Activated gamma-delta T cell treated with Interleukin-2 at 50 U/mL for 16 hours (primary cell): Measurements from ENCODE around the gene TEAD4.
A peak's percentile ranks its signal among the peaks of the same experiment; 100 is the strongest.

Experiments
- DNase-seq: peaks from one replicate; pipeline ENCODE4 v3.0.0-alpha.2; 2020

TEAD4 gene

DNA sequence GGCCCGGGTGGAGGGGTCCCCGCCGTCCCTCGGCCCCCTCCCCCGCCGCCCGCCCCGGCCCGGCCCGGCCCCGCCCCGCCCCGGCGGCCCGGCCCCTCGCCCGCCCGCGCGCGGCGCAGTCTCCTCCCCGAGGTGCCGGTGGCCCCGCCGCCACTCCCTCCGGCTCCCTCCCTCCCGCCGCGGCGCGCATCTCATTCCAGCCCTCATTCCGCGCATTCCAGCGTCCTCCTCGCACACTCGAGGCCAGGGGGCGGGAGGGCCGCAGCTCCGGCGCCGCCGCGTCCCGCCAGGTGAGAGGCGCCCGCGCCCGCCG is at the start of gene TEAD4:
Gene TEAD4 (plus strand): TSS at position 206 of the 313 bp plus-strand sequence.
- no peak for DNase-seq

DNA sequence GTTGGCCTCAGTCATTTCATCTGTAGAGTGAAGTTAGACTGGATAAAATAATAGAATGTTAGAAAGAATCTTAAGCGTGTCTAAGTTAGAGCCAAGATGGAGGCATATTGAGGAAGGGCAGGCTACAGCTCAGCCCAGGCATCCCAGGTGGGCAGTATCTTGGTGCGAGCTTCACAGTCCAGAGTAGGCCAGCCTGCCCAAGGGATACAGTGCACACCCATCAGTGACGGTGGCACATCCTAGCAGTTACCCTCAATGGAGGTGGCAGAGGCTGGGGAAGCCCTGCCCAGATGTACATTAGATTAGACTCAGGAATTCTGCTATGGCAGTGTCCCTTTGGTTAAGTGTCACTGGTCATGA is 47.0 kb upstream of the TEAD4 start:
- DNase-seq, result no peak

DNA sequence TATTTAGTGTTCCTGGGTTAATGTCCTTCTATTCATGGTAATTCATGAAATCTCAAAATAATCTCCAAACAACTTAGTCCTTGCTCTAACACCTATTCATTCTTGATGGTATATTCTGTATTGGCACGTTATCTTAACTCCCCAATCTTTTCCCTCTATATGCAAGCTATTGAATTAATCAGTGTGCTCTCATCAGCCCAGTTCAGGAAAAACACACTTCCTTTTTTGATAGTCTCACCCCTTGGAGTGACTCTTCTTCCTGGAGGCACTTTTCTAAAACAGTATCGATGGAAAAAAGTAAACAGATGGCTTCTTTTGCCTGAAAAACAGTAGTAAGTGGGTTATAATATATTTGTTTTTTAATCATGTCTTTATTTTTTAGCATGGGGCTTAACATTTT is 39.9 kb upstream of the TEAD4 start:
- DNase-seq, result no peak

DNA sequence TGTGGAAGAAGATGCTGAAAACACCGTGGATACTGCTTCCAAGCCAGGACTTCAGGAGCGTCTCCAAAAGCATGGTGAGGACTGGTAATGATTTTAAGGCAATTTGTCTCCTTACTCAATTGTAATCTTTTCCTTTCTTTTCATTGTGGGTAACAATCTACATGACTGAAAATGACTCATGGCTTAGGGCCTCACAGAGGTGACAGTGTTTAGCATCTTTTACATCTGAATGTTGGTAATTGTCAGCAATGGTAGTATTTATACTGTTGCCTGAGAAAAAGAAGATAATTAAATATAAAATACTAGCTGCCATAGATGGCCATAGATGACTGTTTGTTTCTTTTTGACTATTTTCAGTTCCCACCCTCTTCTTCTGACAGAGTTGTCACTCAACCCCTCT is 36.9 kb upstream of the TEAD4 start:
- no peak for DNase-seq

GRCh38 chr12:2923057-2923456 is 36.1 kb upstream of the TEAD4 start:
- no peak for DNase-seq

DNA sequence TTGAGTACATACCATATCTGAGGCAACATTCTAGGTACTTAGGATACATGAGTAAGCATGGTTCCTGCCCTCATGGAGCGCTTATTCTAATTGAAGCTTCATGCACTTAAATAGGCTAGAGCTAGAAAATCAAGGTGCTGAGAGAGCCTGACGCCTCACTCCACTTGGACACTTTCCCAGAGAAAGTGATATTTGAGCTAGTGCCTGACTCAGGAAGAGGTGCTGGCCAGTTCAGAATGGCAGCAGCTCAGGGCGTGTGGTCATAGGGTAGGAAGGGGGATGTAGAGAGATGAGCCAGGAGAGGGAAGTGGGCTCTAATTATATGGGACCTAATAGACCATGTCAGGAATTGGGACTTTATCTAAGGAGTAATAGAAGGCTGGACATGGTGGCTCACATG is 35.2 kb upstream of the TEAD4 start:
- no peak for DNase-seq

DNA sequence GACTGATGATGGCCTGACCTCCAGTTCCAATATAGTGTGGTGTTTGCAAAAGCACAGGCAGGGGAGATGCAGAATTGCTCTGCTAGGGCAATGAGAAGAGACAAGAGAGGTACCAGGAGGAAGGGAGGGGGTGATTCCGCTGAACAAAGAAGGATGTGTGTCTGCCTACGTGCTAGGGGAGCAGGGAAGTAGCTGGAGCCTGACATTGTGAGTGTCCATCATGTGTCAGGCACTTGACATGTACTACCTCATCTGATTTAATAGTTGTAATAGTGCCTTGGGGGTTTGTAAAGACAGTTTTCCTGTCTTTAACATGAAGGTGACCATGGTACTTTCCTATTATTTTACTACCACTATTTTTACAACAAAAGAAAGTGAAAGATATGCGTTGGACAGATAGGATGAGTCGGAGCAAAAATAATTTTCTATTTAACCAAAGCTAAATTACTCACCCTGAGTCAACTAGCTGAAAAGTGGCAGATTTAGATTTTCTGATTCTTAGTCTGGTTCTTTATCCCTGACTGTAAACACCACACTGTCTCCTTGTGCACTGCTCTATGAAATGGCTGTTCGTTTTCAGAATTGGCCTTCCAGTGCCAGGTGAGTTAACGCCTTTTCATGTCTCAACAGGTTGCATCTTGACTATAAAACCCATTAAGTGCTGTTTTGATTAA is 33.7 kb upstream of the TEAD4 start:
- no peak for DNase-seq

DNA sequence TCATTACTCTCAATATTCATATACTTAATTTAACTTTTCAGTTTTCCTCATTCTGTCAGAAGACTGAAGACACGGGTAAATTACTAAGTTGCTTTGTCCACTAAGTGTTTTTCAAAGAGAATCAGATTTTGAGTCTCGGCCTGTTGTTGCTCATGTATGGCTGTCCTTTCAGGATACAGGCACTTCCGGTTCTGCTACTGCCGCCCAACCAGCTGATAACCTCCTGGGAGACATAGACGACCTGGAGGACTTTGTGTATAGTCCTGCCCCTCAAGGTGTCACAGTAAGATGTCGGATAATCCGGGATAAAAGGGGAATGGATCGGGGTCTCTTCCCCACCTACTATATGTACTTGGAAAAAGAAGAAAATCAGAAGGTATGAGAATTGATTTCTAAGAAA is 28.3 kb upstream of the TEAD4 start:
- no peak for DNase-seq

- DNase-seq, result no peak
Measured at GRCh38 chr12:2933586-2933985, 25.6 kb upstream of the TEAD4 start.

DNA sequence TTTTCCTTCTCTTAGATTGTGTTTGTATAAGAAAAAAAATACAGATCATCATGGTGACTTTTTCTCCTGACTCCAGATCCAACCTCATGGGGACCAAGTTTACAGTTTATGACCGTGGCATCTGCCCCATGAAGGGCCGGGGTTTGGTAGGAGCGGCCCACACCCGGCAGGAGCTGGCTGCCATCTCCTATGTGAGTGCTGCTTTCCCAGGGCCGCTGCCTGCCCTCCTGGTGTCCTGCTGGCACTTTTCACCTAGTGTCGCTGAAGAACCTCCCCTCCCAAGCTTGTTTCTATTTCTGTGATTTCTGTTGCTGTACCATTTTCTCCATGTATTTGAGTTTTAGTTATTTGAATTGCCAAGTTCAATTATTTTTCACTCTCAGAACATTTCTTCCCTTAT is 24.8 kb upstream of the TEAD4 start:
- DNase-seq, result no peak

DNA sequence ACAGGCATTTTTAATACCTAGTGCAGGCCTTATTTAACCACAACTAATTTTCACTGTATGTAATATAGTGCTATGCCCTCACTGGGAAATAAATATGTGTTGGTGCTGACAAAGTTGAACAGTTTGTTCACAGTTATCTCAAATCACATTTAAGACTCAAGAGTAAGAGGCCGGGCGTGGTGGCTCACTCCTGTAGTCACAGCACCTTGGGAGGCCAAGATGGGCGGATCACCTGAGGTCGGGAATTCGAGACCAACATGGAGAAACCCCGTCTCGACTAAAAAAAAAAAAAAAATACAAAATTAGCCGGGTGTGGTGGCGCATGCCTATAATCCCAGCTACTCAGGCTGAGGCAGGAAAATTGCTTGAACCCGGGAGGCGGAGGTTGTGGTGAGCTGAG is 22.9 kb upstream of the TEAD4 start:
- DNase-seq, result no peak

DNA sequence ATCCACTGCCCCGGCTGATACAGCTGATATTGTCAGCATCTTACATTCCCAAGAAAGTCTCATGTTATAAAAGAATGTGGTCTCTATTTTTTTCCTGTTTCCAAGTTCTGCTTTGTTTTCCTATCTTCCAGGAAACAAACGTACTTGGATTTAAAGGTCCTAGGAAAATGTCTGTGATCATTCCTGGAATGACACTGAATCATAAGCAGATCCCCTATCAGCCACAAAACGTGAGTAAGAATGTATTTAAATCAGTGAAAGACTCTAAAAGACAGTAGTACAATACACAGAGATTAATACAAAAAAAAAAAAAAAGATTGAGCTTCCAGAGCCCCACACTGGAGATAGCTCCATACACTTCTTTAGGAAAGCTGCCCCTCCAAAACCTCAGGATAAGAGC is 21.7 kb upstream of the TEAD4 start:
- DNase-seq, result no peak

DNA sequence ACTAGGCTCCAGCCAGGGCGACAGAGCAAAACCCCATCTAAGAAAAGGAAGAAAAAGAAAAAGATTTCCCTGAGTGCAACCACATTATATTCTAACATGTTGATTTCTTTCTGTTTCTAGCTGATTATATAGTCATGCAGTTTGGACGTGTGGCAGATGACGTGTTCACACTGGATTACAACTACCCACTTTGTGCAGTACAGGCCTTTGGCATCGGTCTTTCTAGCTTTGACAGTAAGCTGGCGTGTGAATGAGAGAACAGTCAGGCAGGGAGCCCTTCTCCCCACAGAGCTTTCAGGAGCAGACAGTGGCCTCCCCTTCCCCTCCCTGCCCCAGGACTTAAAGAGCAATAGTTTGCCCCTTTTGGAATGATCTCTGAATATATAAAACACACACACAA is 20.0 kb upstream of the TEAD4 start:
- DNase-seq, result no peak

DNA sequence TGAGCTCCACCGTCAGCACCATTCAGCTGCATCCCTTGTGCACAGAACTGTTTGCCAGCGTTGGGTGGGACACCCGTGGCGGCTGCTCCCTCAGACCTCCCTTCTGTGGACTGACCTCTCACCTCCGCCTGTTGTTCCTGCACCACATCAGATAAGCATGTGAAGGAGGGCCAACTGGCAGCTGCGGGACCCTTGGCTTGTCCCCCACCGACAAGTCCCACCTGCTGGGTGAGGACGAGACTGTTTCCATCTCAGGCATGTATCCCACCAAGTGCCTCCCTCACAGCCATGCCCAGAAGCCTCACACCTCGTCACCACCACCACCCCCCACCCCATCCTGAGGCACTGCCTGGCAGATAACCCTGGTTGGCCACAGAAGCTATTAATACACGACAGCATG is 18.6 kb upstream of the TEAD4 start:
- DNase-seq, result no peak

DNA sequence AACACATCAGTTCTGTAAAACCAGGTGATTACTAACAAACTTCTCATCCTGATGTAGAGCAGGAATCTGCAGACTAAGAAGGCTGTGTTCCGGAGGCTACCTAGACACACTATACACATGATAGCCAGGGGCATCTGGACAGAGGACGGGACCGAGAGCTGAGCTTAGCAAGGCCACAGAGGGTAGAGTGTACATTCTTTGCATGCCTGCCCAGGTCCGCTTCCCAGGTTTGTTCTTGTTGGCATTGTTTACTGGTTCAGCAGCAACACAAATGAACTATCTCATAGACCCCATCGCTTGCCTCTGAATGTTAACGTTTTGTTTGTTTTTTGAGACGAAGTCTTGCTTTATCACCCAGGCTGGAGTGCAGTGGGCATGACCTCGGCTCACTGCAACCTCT is 17.7 kb upstream of the TEAD4 start:
- no peak for DNase-seq

- DNase-seq, result peak; percentile 30
Measured at GRCh38 chr12:2944401-2945047, 14.7 kb upstream of the TEAD4 start.

DNA sequence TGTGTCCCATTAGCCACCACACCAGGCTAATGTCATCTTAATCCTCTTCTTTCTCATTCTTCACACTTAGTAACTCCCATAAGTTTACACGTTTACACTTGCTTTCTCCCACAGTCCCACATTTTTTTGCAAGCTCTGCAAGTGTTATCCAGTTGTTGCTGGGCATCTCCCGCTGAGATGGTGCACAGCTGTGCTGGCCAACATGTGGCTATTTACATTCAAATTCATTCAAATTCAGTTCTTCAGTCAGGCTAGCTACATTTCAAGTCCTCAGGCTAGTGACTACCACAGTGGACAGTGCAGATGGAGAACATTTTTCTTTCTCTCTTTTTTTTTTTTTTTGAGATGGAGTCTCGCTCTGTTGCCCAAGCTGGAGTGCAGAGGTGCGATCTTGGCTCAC is 9.8 kb upstream of the TEAD4 start:
- DNase-seq, result no peak

- no peak for DNase-seq
Measured at GRCh38 chr12:2955888-2956287, 3.3 kb upstream of the TEAD4 start.

DNA sequence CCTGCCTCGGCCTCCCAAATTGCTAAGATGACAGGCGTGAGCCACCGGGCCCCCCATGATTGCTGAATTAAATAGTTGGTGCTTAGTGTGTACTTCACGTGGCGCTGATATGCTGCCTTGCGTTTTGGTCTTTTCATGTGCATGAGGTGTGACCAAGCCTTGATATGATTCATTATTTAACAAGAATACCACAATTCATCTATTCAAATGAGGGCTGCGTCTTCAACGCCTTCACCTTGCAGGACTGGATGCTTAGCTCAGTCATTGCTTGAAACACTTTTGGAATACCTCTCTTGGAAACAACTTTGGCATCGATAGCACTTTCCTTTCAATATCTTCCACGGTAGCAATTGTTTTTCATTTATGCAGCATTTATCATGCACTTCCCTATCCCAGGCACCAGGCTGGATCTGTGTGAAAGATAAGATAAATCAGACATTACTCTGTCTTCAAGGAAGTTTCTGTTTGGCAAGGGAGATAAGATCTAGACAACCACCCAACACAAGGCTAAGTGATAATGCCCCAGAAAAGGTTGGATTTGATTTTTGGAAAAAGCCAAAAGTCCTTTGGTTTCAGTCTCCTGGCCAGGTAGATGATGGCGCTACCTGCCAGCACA is 1.3 kb upstream of the TEAD4 start:
- DNase-seq, result no peak

GRCh38 chr12:2958432-2959191 is 585 bp upstream of the TEAD4 start:
- DNase-seq, result no peak

DNA sequence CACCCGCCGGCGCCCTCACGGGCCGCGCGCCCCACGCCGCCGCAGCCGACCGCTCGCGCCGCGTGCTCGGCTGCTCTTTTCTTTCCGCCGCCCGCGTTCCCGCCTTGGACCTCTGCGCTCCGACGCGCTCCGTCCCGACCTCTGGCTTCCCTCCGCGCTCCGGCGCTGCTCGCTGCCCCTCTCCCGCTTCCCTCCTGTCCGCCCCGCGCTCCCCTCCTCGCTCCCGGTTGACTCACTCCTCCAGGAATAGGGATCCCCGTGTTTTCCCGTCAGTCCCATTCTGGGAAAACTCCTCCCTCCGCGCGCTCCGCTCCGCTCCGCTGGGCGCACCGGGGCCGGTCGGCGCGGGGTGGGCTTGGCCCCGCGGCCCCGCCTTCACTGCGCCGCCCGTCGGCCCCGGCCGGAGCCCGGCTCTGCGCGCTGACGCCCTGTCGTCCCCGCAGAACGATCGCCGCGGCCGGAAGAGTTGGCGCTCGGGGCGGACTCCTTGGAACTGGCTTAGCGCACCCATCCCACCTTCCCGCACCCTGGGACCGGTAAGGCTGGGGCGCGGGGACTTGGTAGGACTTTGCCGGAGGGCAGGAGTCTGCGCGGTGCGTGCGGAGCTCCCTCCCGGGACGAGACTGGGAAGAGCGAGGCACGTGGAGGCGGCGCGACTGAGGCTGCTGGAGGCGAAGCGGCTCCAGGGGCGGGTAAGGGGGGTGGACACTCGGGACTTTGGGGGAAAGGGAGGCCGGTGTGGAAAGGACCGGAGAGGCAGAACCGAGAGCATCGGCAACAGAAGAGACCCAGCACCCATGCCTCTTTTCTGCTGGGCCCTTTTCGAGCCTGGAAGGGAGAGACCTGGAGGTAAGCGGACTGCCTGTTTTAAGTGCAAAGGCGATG is 550 bp downstream of the TEAD4 start:
- no peak for DNase-seq

DNA sequence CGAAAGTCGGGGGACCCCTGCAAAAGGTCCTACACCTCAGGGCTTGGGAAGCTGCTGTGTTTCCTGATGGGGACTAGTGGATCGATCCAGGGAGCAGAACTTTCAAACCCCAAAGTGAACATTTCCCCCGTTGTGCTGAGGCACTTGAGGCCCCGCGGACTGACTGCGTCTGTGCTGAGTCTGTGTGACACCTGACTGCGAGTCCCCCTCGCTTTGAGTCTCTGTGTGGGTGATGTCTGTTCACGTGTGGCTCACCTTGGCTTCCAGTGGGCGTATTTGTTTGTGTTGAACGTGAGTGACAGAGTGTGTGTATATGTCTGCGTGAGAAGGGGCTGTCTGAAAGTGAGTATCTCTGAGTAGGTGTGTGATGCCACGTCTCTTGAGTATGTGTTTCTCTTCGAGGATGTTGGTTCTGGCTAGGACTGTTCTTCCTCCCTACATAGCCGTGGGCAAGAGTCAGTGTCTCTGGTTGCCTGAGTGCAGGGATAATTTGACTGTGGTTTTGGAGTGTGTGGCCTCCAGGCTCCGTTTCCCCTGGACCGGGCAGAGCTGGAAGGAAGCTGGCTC is 1.3 kb downstream of the TEAD4 start:
- no peak for DNase-seq
